ENCODE results near the gene DCTN4. TPM values are rescaled to one million over a fixed set of nuclear protein-coding genes. Genes with fewer than 3 reads are reported as not detected.
"Not testable (repeated sequence)": the region's sequence is repeated elsewhere in the genome, so short reads cannot be mapped to it uniquely, and the experiment has no call there.

Gene DCTN4
- total RNA-seq, 4 donors from 2014 or later: 66.6 to 92.6 (median 72.8) TPM

DNA sequence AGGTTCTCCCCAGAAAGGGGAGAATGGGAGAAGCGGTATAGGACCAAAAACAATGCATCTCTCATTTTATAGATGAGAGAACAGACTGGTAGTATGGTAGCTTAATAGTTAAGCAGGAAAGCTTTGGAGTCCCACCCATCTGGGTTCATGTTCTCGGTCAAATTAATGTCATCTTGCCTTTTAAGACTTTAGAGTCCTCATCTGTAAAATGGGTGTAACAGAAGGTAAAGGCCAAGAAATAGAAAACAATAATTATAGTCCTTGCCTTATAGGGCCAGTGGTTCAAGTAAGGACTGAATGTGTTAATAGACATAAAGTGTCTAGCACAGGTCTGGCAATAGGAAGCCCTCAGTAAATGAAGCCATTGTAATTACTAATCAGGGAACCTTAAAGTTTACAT is 36.1 kb upstream of the DCTN4 start:
- ATAC-seq (no peak), DNase-seq (no peak)
- Histone ChIP-seq H3K9me3 (no peaks in the 10 kb centered on the region), H3K36me3 (peaks cover 0 to 3% of the 10 kb centered on the region in 2 donors), H3K4me1 (peaks cover 0 to 23% of the 10 kb centered on the region in 2 donors), H3K27me3 (no peaks in the 10 kb centered on the region), H3K4me3 (no peak overlapping the region), H3K27ac (no peak overlapping the region)
- intact Hi-C loops (cut with DNase I; ENCODE audit: low total_unique reads) (loop anchor here (10.0 kb wide), 1 partner anchor 380 kb away; no protein-coding TSS in a partner anchor), in situ Hi-C loops (cut with MboI; ENCODE audit: low sequenced_read_pairs in 4 of 4) (no loop called here)
- TF ChIP-seq POLR2A (IDR thresholded peaks at IDR 0.05) (no peak), CTCF (IDR thresholded peaks at IDR 0.05 in 4 of 5, conservative IDR thresholded peaks at IDR 0.05 in 1 of 5) (no peak)

- ATAC-seq; H3K27me3 ChIP-seq; H3K9me3 ChIP-seq; H3K4me3 ChIP-seq; H3K36me3 ChIP-seq; DNase-seq; in situ Hi-C loops (cut with MboI; ENCODE audit: low sequenced_read_pairs in 4 of 4); H3K27ac ChIP-seq: not testable (repeated sequence)
- intact Hi-C loops (cut with DNase I; ENCODE audit: low total_unique reads): loop anchor here (10.0 kb wide), 1 partner anchor 381 kb away; no protein-coding TSS in a partner anchor
- peaks cover 3 to 28% of the 10 kb centered on the region in 2 donors for H3K4me1 ChIP-seq
These were observed 34.6 kb upstream of the DCTN4 start for GRCh38 chr5:150793423-150793888.

DNA sequence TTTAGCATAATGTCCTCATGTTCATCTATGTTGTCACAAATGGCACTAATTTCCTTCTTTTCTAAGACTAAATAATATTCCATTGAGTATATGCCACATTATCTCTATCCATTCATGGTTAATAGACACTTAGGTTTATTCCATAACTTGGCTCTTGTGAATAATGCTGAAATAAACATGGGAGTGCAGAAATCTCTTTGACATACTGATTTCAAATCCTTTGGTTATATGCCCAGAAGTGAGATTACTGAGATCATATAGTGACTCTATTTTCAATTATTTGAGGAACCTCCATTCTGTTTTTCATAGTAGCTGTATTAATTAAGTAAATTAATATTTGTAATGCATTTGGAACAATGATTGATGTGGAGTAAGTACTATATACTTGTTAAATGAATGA is 32.7 kb upstream of the DCTN4 start:
- Histone ChIP-seq H3K9me3 (no peaks in the 10 kb centered on the region), H3K4me1 (peaks cover 3 to 28% of the 10 kb centered on the region in 2 donors), H3K36me3 (peaks cover 0 to 3% of the 10 kb centered on the region in 2 donors), H3K27me3 (no peaks in the 10 kb centered on the region), H3K27ac (no peak overlapping the region), H3K4me3 (no peak overlapping the region)
- in situ Hi-C loops (cut with MboI; ENCODE audit: low sequenced_read_pairs in 4 of 4) (no loop called here), intact Hi-C loops (cut with DNase I; ENCODE audit: low total_unique reads) (loop anchor here (10.0 kb wide), 1 partner anchor 383 kb away; no protein-coding TSS in a partner anchor)
- ATAC-seq (no peak), DNase-seq (no peak)
- TF ChIP-seq POLR2A (IDR thresholded peaks at IDR 0.05) (no peak), CTCF (IDR thresholded peaks at IDR 0.05 in 4 of 5, conservative IDR thresholded peaks at IDR 0.05 in 1 of 5) (no peak)

GRCh38 chr5:150789943-150790611 is 31.3 kb upstream of the DCTN4 start:
- in situ Hi-C loops (cut with MboI; ENCODE audit: low sequenced_read_pairs in 4 of 4) (no loop called here), intact Hi-C loops (cut with DNase I; ENCODE audit: low total_unique reads) (loop anchor here (10.0 kb wide), 2 partner anchors 325 to 385 kb away; no protein-coding TSS in a partner anchor)
- H3K27ac ChIP-seq: peak overlapping the region; percentile 34 to 44 (median 38)
- TF ChIP-seq POLR2A (IDR thresholded peaks at IDR 0.05): no peak
- TF ChIP-seq CTCF (IDR thresholded peaks at IDR 0.05 in 4 of 5, conservative IDR thresholded peaks at IDR 0.05 in 1 of 5): no peak
- no peaks in the 10 kb centered on the region for H3K27me3 ChIP-seq
- H3K4me1 ChIP-seq: peaks cover 3 to 28% of the 10 kb centered on the region in 2 donors
- peak overlapping the region in 1 of 4 donors; percentile 2 for H3K4me3 ChIP-seq
- peak in 1 of 2 donors; percentile 51 for ATAC-seq
- no peaks in the 10 kb centered on the region for H3K9me3 ChIP-seq
- no peak for DNase-seq
- H3K36me3 ChIP-seq: no peaks in the 10 kb centered on the region

- DNase-seq (no peak), ATAC-seq (no peak)
- Histone ChIP-seq H3K36me3 (no peaks in the 10 kb centered on the region), H3K27ac (peak overlapping the region in 1 of 4 donors; percentile 42), H3K4me3 (no peak overlapping the region), H3K9me3 (no peaks in the 10 kb centered on the region), H3K27me3 (no peaks in the 10 kb centered on the region), H3K4me1 (peaks cover 3 to 28% of the 10 kb centered on the region in 2 donors)
- intact Hi-C loops (cut with DNase I; ENCODE audit: low total_unique reads): loop anchor here (10.0 kb wide), 1 partner anchor 325 kb away; no protein-coding TSS in a partner anchor
- no peak for TF ChIP-seq POLR2A (IDR thresholded peaks at IDR 0.05)
- no peak for TF ChIP-seq CTCF (IDR thresholded peaks at IDR 0.05 in 4 of 5, conservative IDR thresholded peaks at IDR 0.05 in 1 of 5)
- in situ Hi-C loops (cut with MboI; ENCODE audit: low sequenced_read_pairs in 4 of 4): no loop called here
These were observed 30.6 kb upstream of the DCTN4 start for GRCh38 chr5:150789450-150789849.

Data from gastrocnemius medialis (tissue), 4 donors.